DND-41 (cell line): Measurements from ENCODE around the gene FSTL1.
A peak's percentile ranks its signal among the peaks of the same experiment; 100 is the strongest.

ENCODE experiments used
- CTCF ChIP-seq: IDR thresholded peaks from 2 replicates; pipeline ENCODE4 v1.5.1; 2012; ENCODE audit warnings: borderline replicate concordance, low read length, moderate library complexity, mild to moderate bottlenecking; ENCODE audit not compliant: poor library complexity, severe bottlenecking; ENCODE audit errors: extremely low read depth
- EZH2 ChIP-seq: IDR thresholded peaks from 3 replicates; pipeline ENCODE4 v1.6.1; 2012; ENCODE audit warnings: borderline replicate concordance, low read depth, mild to moderate bottlenecking, moderate library complexity, low read length, inconsistent platforms; ENCODE audit not compliant: severe bottlenecking

- peak; percentile 91 for TF ChIP-seq CTCF
- TF ChIP-seq EZH2: no peak
Observed at GRCh38 chr3:120417272-120417911, 33.4 kb downstream of the FSTL1 start.
